Measurements from ENCODE around the gene NCEH1.

Gene NCEH1

DNA sequence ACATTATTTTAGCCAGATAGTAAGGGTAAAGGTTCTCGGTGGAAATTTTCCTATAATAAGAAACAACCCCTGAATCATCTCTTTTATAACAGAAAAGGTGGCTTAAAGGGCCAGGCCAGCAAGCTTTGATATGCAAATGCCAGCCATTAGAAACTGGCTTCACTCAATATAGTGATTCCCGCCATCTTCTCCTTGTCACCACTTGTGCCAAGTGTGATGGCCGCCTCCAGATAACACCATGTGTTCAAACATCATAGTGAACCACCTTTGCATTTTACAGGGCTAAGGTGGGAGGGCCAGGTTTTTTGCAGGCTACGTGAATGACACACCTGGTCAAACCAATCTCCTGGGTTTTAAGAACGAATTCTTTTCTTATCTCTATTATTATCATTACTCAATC is 31.3 kb downstream of the NCEH1 start:
- Histone ChIP-seq H3K27me3 (ENCODE audit: control insufficient read depth, low read length) (no peaks in the 10 kb centered on the region), H3K79me2 (ENCODE audit: control insufficient read depth, low read length) (no peaks in the 10 kb centered on the region), H3K4me3 (ENCODE audit: low read length) (no peak overlapping the region), H3K4me1 (ENCODE audit: control insufficient read depth, low read length) (no peaks in the 10 kb centered on the region), H4K20me1 (ENCODE audit: control insufficient read depth, insufficient read depth, low read depth, low read length) (no peaks in the 10 kb centered on the region), H3K9me2 (replicated peaks; ENCODE audit: control insufficient read depth, low read length) (no peaks in the 10 kb centered on the region), H3K27ac (ENCODE audit: low read depth, low read length) (no peak overlapping the region), H3F3A (ENCODE audit: control insufficient read depth, insufficient read depth) (no peaks in the 10 kb centered on the region), H3K4me2 (ENCODE audit: low read length) (no peak overlapping the region), H3K36me3 (ENCODE audit: control insufficient read depth, low read length) (no peaks in the 10 kb centered on the region), H3K9me3 (ENCODE audit: control insufficient read depth, insufficient read depth, low read length) (no peaks in the 10 kb centered on the region)
- TF ChIP-seq EZH2phosphoT487 (IDR thresholded peaks at IDR 0.05; ENCODE audit: borderline replicate concordance, low read length) (no peak), CTCF (IDR thresholded peaks at IDR 0.05; ENCODE audit: low read depth, low read length, poor library complexity, severe bottlenecking) (no peak)

DNA sequence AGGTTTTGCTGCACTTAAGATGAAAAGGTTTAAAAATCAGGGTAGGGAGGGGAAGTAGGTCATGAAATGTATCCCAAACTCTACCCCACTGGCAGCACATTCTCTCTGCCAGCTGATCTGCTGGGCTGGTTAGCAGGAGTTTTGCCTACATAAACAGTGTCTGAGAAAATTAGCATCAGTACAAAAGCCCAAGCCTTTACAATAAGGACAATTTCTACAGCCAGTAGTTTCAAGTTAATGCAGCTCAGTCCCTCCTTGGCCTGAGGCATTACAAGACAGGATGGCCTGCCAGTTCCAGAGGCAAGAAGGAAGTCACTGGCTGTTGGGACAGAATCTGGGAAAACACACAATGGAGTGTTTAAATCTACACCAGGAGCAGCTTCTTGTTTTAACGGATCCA is 32.8 kb downstream of the NCEH1 start:
- TF ChIP-seq EZH2phosphoT487 (IDR thresholded peaks at IDR 0.05; ENCODE audit: borderline replicate concordance, low read length) (no peak), CTCF (IDR thresholded peaks at IDR 0.05; ENCODE audit: low read depth, low read length, poor library complexity, severe bottlenecking) (no peak)
- no peaks in the 10 kb centered on the region for H3K79me2 ChIP-seq (ENCODE audit: control insufficient read depth, low read length)
- H3K4me3 ChIP-seq (ENCODE audit: low read length), result no peak overlapping the region
- no peaks in the 10 kb centered on the region for H3K9me3 ChIP-seq (ENCODE audit: control insufficient read depth, insufficient read depth, low read length)
- H3F3A ChIP-seq (ENCODE audit: control insufficient read depth, insufficient read depth), result no peaks in the 10 kb centered on the region
- H3K36me3 ChIP-seq (ENCODE audit: control insufficient read depth, low read length), result no peaks in the 10 kb centered on the region
- no peaks in the 10 kb centered on the region for H3K4me1 ChIP-seq (ENCODE audit: control insufficient read depth, low read length)
- no peak overlapping the region for H3K4me2 ChIP-seq (ENCODE audit: low read length)
- H3K9me2 ChIP-seq (replicated peaks; ENCODE audit: control insufficient read depth, low read length), result no peaks in the 10 kb centered on the region
- no peaks in the 10 kb centered on the region for H4K20me1 ChIP-seq (ENCODE audit: control insufficient read depth, insufficient read depth, low read depth, low read length)
- no peak overlapping the region for H3K27ac ChIP-seq (ENCODE audit: low read depth, low read length)
- no peaks in the 10 kb centered on the region for H3K27me3 ChIP-seq (ENCODE audit: control insufficient read depth, low read length)

- Histone ChIP-seq H3K4me3 (ENCODE audit: low read length) (no peak overlapping the region), H3K9me3 (ENCODE audit: control insufficient read depth, insufficient read depth, low read length) (no peaks in the 10 kb centered on the region), H3K4me1 (ENCODE audit: control insufficient read depth, low read length) (no peaks in the 10 kb centered on the region), H3F3A (ENCODE audit: control insufficient read depth, insufficient read depth) (no peaks in the 10 kb centered on the region), H3K9me2 (replicated peaks; ENCODE audit: control insufficient read depth, low read length) (no peaks in the 10 kb centered on the region), H3K36me3 (ENCODE audit: control insufficient read depth, low read length) (no peaks in the 10 kb centered on the region), H3K79me2 (ENCODE audit: control insufficient read depth, low read length) (no peaks in the 10 kb centered on the region), H3K4me2 (ENCODE audit: low read length) (no peak overlapping the region), H3K27ac (ENCODE audit: low read depth, low read length) (no peak overlapping the region), H4K20me1 (ENCODE audit: control insufficient read depth, insufficient read depth, low read depth, low read length) (no peaks in the 10 kb centered on the region), H3K27me3 (ENCODE audit: control insufficient read depth, low read length) (no peaks in the 10 kb centered on the region)
- TF ChIP-seq CTCF (IDR thresholded peaks at IDR 0.05; ENCODE audit: low read depth, low read length, poor library complexity, severe bottlenecking) (no peak), EZH2phosphoT487 (IDR thresholded peaks at IDR 0.05; ENCODE audit: borderline replicate concordance, low read length) (no peak)
Observed at GRCh38 chr3:172676196-172676922, 34.5 kb downstream of the NCEH1 start.

Data from DOHH2 (cell line).